LHCN-M2 (cell line): ENCODE measurements around the gene INTS6. TPM values are rescaled to one million over a fixed set of nuclear protein-coding genes. Genes with fewer than 3 reads are reported as not detected.

Experiments used
- DNase-seq: peaks from one replicate; pipeline ENCODE4 v3.0.0-alpha.2; 2012; ENCODE audit warnings: low read depth
- total RNA-seq: library from RNA; depleted of rRNA; stranded (reverse); fragments of >200 nt; gene quantifications from 2 replicates; pipeline ENCODE4 v1.2.3, GENCODE V29; 2014

The INTS6 gene
- total RNA-seq, 1 experiment from 2014 or later, result 37.1 TPM

DNA sequence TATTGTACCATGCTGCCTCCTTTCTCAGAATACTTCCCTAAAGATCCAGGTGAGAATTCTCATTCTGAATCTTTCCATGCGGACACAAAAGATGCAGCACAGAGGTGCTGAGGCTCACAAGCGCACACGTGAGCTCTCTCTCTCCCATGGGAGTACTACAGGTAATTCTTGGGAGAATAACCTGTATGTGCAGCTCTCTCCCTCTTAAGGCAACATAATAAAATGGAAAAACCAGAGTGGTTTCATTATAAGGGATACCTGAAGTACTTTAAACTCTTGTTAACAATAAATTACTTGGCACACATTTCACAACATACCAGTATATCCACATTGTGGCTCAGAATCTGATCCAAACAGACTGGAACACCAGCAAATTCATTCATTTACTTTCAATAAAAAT, 40.4 kb downstream of the INTS6 start:
- DNase-seq, result no peak

DNA sequence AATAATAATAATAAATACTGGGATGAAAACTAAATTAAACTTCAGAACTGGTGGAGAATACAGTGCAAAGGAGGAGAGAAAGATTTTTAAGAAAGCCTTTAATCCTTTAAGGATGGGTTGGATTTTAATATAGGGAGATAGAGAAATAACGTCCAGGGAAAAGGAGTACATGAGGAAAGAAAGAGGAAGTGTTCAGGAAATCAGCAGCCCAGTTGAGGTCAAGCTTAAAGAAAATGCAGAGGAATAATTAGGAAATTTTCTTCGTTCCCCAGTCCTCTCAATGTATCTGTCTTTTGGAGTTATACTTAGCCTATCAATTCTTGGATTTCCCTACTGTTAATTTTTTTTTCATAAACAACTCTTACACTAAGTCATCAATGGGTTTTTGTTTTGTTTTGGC, 47.7 kb downstream of the INTS6 start:
- DNase-seq, result no peak

DNA sequence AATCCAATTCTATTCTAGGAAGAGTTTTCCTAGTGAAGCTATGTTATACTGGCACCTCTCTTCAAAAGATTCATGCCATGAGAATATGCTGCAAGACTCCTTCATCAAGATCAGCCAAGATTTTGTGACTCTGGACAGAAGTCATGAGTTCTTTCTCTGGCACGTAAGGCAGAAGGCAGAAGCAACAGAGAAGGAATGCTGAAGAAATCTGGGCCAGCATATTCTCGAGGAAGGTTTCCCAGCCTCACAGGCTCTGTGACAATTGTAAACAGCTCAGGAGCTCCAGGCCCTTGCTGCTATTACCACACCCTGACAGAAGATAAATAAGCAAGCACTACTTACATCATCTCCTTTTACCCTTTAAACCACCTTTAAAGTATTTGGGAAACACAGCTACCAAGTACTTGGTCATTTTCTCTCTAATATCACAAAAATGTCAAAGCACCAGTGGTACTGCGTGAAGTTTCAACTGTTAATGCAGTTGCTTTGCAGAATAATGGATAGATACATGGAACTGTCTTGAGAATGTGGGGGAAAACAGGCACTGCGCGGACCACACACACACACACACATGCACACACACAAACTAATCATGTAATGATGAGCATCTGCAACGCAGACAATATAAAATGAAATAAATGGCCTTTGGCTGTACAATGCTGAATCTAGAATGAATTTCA, 55.4 kb downstream of the INTS6 start:
- peak; percentile 7 for DNase-seq

DNA sequence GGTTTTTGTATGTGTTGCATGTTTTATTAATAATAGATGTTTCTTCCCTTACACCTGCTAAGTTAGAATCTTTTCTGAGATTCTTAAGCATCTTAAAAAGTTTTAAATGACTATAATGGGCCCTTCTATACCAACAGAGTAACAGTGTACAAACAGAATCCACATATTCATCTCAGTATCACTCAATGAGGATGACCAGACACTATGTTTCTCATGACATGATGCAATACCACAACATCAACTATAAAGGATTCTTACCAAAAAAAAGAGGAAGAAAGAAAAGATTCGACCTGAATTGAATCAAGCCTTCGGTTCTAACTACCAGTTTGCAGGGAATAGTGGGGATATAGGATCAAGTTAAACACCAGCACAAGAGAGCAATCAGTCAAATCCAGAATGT, 56.5 kb downstream of the INTS6 start:
- DNase-seq, result no peak

DNA sequence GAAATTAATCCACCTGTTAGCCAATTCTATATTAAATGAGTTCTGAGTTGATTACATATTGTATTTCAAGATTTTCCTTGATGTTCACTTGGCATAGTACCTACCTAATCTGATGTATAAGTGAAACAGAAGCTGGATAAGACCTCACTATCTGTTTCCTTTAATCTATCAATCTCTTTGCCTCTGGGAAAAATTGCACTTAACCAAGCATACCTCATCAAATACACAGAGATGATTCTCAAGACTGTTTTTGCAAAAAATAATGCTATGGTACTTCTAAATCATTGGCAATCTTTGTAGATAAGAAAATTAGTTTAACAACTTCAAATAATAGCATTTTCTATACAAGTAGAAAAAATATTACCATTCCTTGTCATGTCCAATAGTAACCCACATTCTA, 58.1 kb downstream of the INTS6 start:
- no peak for DNase-seq

DNA sequence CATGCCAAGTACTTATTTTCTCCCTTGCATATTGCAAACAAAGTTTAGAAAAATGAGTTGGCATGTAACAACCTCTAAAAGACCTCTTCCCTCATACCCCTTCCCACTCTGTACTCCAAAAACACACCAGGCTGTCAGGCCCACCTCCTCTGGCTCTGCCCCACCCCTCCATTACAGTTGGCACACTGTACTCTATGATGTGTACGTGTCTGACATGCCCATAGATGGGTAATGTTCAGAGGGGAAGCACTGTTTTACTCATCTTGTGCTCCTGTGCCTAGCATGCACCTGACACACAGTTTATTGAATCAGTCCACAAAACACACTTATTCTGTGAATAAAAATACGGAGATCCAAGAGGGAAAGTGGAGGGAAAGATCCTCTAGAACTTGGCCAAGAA, 67.7 kb downstream of the INTS6 start:
- DNase-seq, result no peak

DNA sequence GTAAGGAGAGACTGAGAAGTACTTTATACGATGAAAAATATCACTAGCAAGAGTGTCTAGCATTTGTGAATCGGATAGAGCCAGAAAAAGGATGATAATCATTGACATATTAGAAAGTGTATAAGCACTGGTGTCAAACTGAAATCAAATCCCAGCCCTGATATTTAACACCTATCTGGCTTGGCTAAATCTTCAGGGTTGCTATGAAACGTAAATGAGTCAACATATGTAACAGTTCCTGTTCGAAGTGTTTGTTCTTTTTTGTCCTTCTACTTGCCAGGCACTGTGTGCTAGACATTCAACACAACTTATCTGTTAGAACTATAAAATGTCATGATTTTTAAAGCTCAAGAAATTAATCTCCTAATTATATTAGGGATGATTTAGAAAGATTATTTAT, 72.6 kb downstream of the INTS6 start:
- peak; percentile 71 for DNase-seq

DNA sequence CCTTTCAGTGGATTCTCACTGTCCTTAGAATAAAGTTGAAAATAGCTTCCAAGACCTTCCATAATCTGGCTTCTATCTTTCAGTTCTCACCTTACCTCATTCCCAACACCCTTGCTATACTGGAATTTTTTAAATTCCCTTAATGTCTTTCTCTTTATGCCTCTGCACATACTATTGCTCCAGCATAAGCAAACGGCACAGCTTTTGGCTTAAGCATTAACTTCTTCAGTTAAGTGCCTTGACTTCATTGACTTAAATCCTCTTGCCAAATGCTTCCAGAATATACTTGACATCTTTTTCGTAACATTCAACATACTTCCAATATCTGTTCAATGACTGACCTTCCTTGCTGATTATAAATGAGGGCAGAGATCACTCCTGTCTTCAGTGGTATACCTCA, 79.4 kb downstream of the INTS6 start:
- DNase-seq, result no peak

DNA sequence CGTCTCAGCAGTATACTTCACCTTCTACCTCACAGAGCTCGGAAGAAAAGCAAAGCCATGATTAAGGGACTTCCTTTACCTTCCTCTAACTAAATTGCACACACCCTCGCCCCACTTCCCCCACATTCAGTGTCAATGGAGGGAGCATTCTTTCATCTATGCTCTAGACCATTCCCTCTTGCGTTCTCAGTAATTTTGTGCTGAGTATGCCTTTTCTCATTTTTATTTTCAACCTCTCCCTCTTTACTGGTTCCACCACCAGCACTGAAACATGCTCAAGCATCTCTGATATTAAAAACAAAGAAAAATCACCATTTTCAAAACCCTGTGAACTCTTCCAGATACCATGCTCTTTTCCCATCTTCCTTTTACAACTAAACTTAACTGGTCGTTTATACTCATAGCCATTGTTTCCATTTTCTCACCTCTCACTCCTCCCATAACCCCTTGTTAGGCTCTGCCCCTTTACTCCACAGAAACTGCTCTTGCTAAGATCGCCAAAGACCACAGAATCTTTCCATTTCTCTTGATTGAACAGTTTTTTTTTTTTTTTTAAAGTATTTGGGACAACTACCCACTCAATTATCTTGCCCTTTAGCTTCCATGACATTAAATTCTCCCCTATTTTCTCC, 81.0 kb downstream of the INTS6 start:
- DNase-seq, result no peak

DNA sequence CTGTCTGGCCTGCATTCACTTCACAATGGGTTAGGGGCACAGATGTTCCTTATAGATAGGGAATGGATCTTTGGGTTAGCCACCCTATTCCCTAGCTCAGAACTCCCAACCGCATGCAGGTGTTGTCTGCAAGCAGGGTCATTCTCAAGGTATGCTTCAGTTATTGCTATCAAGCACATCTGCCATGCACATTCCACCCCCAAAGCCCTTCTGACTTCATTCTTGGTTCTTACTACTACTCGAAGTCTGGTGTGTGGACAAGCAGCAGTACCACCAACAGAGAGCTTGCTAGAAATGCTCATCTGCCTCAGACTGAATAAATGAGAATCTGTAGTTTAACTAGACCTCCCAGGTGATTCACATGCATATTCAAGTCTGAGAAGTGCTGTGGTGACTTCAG, 82.0 kb downstream of the INTS6 start:
- DNase-seq, result no peak

DNA sequence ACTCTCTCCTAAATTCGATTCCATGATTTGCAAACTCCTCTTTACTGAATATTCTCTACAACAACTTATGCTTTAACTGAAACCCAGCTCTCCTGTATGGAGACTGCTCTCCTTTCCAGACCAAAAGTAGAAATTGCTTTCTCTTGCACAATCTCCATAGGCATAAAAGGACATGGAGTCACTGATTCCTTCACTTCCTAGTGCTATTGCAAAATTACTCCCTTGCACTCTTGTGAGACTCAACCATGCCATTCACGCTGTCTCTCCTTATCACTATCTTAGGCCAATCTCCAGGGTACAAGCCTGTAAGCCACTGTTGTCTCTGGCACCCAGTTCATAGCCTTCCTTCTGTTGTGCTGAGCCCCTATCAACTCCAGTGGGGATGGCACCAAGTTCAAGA, 82.7 kb downstream of the INTS6 start:
- peak; percentile 19 for DNase-seq

DNA sequence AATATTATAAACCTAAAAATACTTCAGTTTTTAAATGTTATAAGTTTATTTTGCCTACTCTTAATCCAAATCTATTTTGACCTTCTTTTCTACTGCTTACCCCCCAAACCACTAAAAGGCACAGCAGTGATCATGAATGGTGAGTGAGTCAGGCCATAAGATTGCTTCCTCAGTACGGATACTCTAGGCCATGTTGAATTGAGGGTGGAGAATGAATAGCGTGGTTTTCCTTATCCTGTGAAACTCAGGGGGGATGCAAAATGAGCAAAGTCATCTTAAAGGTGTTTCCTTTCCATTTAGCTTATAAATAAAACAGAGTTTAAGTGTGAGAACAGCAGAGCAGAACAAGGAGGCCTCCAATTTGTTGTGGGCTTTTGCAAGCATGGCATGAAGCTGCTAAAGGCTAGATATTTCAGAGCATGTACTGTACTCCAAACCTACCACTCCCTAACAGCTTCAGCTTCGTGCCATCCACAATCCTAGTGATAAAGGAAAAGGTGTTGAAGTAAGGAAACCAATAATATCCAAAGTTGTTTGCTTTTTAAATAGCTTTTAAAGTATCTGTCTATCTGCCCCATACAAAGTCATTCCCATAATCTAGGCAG, 88.3 kb downstream of the INTS6 start:
- DNase-seq, result peak; percentile 81

DNA sequence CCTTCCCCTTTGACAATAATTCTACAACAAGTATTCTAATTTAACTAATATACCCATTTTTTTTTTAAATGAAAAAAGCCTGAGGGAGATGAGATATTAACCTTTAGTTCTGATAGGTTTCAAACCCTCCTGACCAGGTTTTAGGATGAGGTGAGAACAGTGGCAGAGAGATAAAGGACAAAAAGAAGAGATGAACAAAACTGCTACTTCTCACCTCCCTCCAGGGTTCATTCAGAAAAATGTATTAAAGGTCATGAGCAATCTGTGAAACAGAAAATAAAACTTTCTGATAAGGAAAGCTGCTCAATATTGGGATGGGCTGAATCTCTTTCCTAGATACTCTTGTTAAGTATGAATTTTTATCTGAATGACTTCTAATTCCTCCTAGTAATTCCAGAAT, 89.2 kb downstream of the INTS6 start:
- DNase-seq, result no peak

DNA sequence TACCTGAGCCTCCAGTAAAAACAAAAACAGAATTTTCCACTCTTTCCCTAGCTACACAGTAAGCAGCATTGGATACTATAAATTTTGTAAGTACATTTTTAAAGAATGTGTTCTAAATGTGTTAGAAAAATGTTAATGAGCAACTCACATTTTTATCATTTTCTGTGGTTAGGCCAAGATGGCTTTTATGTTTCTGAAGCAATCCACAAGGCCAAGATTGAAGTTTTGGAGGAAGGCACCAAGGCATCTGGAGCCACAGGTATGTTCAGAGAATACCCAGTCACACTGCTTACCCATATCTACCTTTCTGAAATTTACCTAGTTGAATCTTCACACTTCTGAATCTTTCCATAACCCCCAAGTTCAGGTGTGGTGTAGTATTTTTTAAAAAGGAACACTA, 91.7 kb downstream of the INTS6 start:
- DNase-seq, result no peak

DNA sequence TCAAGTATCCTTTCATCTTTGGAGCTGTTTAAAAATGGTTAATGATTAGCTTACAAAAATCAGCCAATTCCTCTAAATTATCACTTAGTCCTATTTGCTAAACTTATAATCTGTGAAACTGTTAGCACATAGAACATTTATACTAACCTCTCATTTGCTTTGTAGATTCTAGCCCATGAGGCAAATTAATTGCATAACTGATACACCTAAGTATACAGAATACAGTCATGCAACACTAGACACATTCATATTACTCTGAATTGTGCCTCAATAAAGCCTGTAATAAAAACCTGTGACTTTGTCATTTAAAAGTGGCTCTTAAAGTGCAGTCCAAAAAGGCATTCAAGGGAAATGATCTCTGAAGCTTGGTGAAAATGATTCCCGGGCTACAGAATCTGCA, 92.3 kb downstream of the INTS6 start:
- DNase-seq, result no peak

DNA sequence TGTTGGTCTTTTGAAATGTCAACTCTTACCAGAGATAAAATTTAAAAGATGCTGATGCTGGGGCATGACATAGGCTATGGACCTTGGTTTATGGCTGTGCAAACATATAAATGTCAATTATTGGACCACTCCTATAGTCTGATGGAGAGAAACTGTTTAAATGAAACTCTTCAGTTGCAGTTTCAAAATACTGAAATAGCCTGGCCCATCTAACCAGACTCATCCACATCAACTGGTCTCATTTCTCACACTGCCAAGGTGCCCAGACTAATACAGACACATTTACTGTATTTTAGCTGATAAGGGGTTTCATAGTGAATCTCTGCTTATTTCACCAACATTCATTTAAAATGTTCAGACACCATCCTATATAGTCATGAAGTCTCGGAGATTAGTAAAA, 93.5 kb downstream of the INTS6 start:
- DNase-seq, result no peak

DNA sequence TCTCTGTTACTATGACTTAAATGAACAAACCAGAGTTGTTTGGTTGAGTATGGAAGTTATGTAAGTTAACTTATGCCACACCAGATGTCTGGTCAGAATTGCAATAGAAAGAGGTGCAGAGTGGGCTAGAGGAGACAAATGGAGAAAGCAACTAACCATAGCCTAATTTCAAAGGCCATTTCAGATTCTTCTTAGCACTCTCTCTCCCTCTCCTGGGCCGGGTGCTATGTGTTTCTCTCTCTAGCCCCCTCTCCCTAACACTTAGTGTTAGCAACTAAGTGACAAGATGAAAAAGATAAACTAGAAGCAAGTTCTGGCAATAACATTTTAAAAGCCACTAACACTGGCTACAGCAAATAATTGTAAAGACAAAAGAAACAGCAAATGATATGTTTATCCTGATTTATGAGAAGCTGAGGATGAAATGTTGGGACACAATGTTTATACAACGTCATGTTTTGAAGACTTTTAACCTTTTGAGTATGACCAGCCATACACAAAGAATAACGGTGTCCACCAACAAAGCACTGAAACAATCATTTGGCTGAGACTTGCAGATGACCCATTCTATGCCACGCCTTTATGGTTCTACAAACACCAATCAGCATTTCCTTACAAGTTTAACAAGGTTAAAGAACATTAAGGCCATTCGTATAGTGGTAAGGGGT, 94.8 kb downstream of the INTS6 start:
- DNase-seq, result no peak

DNA sequence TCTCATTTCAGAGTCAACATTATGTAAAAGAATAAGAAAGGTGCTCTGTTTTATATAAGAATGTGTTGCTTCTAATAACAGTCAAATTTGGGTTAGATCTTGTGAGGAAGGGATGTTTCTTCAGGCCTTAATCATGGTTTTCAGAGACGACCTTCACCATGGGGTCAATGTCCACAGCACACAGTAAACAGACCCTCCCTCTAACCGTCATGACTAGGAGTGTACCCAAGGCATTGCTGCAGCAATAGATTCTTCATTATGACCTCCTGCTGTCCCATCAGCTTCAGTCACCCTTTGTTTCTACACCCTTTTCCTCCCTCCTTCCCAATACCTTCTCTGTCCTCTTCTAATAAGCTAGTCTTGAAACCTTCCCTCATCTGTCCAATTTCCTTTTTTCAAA, 97.6 kb downstream of the INTS6 start:
- DNase-seq, result no peak

DNA sequence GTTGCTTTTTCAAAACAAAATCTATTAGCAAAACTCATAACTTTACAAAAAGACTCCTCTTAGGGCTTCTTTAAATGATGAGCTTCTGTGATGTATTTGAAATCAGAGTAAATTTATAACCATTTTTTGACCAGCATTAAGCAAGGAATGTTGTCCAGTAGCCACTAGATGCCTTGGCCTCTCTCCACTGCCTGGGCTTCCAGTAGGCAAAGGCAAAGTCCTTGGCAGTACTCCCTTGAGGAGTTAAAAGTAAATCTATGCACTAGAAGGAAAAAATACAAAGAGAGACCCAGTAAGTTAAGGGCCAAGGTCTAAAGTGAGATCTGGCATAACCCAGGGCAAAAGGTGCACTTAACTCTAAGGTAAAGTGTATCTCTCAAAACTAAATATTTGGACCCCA, 103.8 kb downstream of the INTS6 start:
- no peak for DNase-seq

DNA sequence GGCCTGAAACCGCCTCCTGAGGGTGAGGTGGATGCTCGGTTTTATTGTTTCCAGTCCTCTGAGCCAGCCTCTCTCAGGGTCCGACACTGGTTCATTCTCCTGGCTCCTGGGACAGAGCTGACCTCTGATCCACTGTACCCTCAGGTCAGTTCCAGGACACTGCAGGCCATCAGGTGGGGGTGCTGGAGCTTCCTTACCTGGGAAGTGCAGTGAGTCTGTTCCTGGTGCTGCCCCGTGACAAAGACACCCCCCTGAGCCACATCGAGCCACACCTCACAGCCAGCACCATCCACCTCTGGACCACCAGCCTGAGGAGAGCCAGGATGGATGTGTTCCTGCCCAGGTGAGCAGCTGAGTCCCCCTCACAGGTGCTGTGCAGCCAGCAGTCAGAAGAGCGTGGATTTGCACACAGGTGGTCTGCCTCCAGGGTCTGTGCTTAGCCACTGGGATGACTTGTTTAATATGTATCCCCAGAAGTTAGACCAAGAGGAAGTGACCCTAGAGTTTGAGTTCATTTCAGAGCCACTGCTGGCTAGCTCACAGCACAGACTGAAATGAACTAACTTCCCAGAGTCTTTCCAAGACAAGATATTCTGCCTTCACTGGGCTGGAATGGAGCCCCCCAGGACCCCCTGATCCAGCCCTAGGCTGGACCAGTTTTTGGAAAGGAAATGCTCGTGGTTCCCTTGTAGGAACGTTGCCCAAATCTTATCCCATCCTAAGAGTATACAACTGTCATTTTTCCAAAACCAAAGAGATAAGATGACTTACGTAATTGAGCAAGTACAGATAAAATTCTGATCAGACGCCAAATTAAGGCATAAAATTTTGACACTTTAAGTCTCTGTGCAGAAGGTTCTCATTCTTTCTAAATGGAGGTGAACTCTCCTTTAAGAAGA, 104.5 kb downstream of the INTS6 start:
- DNase-seq, result no peak

DNA sequence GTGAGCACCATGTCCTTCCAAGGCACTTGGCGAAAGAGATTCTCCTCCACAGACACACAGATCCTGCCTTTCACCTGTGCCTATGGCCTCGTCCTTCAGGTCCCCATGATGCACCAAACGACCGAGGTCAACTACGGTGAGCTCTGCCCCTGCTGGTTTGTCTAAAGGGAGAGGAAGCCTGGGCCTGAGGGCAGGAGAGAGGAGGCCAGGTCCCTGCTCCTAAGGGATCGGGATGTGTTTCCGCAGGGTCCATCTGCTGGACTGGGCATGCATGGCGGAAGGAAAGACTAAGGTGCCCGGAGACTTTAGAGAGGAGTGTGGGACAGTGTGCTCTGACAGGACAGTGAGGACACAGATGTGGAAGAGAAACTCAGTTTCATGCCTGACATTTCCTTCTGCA, 105.7 kb downstream of the INTS6 start:
- no peak for DNase-seq

DNA sequence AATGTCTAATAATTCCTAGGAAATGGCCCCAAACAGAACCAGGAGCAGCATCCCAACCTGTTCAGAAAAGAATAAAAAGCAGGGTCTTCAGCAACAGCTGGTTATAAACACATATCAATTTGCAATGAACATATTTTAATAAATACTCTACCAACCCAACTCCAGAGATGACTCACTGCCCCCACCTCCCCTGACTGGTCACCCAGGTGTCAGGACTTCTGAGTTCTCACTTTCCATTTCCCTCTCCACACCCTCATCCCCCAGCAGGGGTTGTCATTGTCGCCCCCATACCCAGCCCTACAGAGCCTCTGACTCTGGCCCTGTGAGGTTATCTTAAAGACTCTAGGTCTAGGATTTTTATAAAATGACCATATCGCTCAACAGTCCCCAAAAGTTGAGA, 106.4 kb downstream of the INTS6 start:
- DNase-seq, result no peak
